ENCODE measurements around the gene ZSWIM3. TPM values are rescaled to one million over a fixed set of nuclear protein-coding genes. Genes with fewer than 3 reads are reported as not detected.
A peak's percentile ranks its signal among the peaks of the same experiment; 100 is the strongest.

ZSWIM3 gene
- total RNA-seq, 6 experiments from 2014 or later, result 1.7 to 2.7 (median 1.9) TPM

GRCh38 chr20:45850926-45851325 lies 6.5 kb upstream of the ZSWIM3 start:
- intact Hi-C loops (cut with DNase I), result no loop called here
- DNase-seq (no peak), ATAC-seq (no peak)
- TF ChIP-seq CTCF (IDR thresholded peaks at IDR 0.05) (no peak), POLR2A (IDR thresholded peaks at IDR 0.05) (no peak)
- no peak overlapping the region for H3K27ac ChIP-seq
- peaks cover 0 to 9% (median 3%) of the 10 kb centered on the region in 4 donors for H3K4me1 ChIP-seq
- H3K4me3 ChIP-seq, result no peak overlapping the region
- peaks cover 0 to 23% (median 3%) of the 10 kb centered on the region in 4 donors for H3K36me3 ChIP-seq
- no peaks in the 10 kb centered on the region for H3K9me3 ChIP-seq
- H3K27me3 ChIP-seq, result no peaks in the 10 kb centered on the region
- no CpG with 5 or more reads among the region's 1 CpG for WGBS (ENCODE audit: insufficient coverage, low coverage, low lambda C conversion rate, missing lambda C conversion rate)

GRCh38 chr20:45851501-45851900 lies 5.9 kb upstream of the ZSWIM3 start:
- H3K9me3 ChIP-seq, result no peaks in the 10 kb centered on the region
- TF ChIP-seq CTCF (IDR thresholded peaks at IDR 0.05) (no peak), POLR2A (IDR thresholded peaks at IDR 0.05) (no peak)
- no peak overlapping the region for H3K4me3 ChIP-seq
- peaks cover 0 to 15% (median 6%) of the 10 kb centered on the region in 4 donors for H3K4me1 ChIP-seq
- H3K27ac ChIP-seq, result no peak overlapping the region
- no peak for ATAC-seq
- DNase-seq, result no peak
- peaks cover 0 to 18% (median 3%) of the 10 kb centered on the region in 4 donors for H3K36me3 ChIP-seq
- intact Hi-C loops (cut with DNase I), result no loop called here
- H3K27me3 ChIP-seq, result no peaks in the 10 kb centered on the region

- Histone ChIP-seq H3K27ac (no peak overlapping the region), H3K36me3 (peaks cover 0 to 9% (median under 1%) of the 10 kb centered on the region in 4 donors), H3K9me3 (no peaks in the 10 kb centered on the region), H3K4me1 (peaks cover 0 to 16% (median 6%) of the 10 kb centered on the region in 4 donors), H3K27me3 (no peaks in the 10 kb centered on the region), H3K4me3 (no peak overlapping the region)
- 100% methylated on average over 6 of the region's 6 CpGs for WGBS (ENCODE audit: insufficient coverage, low coverage, low lambda C conversion rate, missing lambda C conversion rate)
- TF ChIP-seq CTCF (IDR thresholded peaks at IDR 0.05) (no peak), POLR2A (IDR thresholded peaks at IDR 0.05) (no peak)
- DNase-seq (no peak), ATAC-seq (no peak)
- intact Hi-C loops (cut with DNase I), result no loop called here
Observed at GRCh38 chr20:45852326-45852725, 5.1 kb upstream of the ZSWIM3 start.

- TF ChIP-seq POLR2A (IDR thresholded peaks at IDR 0.05) (no peak), CTCF (IDR thresholded peaks at IDR 0.05) (no peak)
- Histone ChIP-seq H3K36me3 (no peaks in the 10 kb centered on the region), H3K9me3 (no peaks in the 10 kb centered on the region), H3K4me3 (no peak overlapping the region), H3K4me1 (peaks cover 0 to 19% (median 8%) of the 10 kb centered on the region in 4 donors), H3K27ac (no peak overlapping the region), H3K27me3 (no peaks in the 10 kb centered on the region)
- intact Hi-C loops (cut with DNase I), result no loop called here
- ATAC-seq, result no peak
- 84% methylated on average over 2 of the region's 2 CpGs for WGBS (ENCODE audit: insufficient coverage, low coverage, low lambda C conversion rate, missing lambda C conversion rate)
- no peak for DNase-seq
Observed at GRCh38 chr20:45853484-45853883, 3.9 kb upstream of the ZSWIM3 start.

- DNase-seq, result peak in 1 of 3 donors; percentile 55
- no peaks in the 10 kb centered on the region for H3K9me3 ChIP-seq
- no peaks in the 10 kb centered on the region for H3K27me3 ChIP-seq
- intact Hi-C loops (cut with DNase I), result no loop called here
- H3K27ac ChIP-seq, result peak overlapping the region; percentile 64 to 86 (median 69)
- H3K4me3 ChIP-seq, result peak overlapping the region; percentile 92 to 93 (median 93)
- peak in 3 of 4 donors; percentile 10 to 31 (median 23) for ATAC-seq
- 17% methylated on average over 1 of the region's 13 CpGs for WGBS (ENCODE audit: insufficient coverage, low coverage, low lambda C conversion rate, missing lambda C conversion rate)
- H3K36me3 ChIP-seq, result no peaks in the 10 kb centered on the region
- H3K4me1 ChIP-seq, result peaks cover 0 to 21% (median 8%) of the 10 kb centered on the region in 4 donors
- TF ChIP-seq CTCF (IDR thresholded peaks at IDR 0.05) (no peak), POLR2A (IDR thresholded peaks at IDR 0.05) (no peak)
Observed at GRCh38 chr20:45857882-45858216, 435 bp downstream of the ZSWIM3 start.

Measured in right lobe of liver (tissue), 6 donors.